Karpas-422 (cell line): ENCODE results near the gene WIPI1. TPM values are rescaled to one million over a fixed set of nuclear protein-coding genes. Genes with fewer than 3 reads are reported as not detected.

ENCODE experiments used
- DNase-seq: peaks from one replicate; pipeline ENCODE4 v3.0.0-alpha.2; 2015
- H2AFZ ChIP-seq: fragments of 200-600 bp; sonication (generic); 2 replicates; pipeline ENCODE4 v1.6.1; 2014; ENCODE audit warnings: antibody characterized with exemption, low read length, mixed read lengths
- H3K27ac ChIP-seq: fragments of 200-600 bp; sonication (generic); 2 replicates; pipeline ENCODE4 v1.5.1; 2014; ENCODE audit warnings: mild to moderate bottlenecking, low read length, moderate library complexity
- H3K27me3 ChIP-seq: fragments of 200-600 bp; sonication (generic); 2 replicates; pipeline ENCODE4 v1.6.1; 2014; ENCODE audit warnings: low read length, mixed read lengths
- H3K36me3 ChIP-seq: fragments of 200-600 bp; sonication (generic); 2 replicates; pipeline ENCODE4 v1.6.1; 2014; ENCODE audit warnings: low read length, mixed read lengths; ENCODE audit not compliant: insufficient read depth
- H3K4me1 ChIP-seq: fragments of 200-600 bp; sonication (generic); 2 replicates; pipeline ENCODE4 v1.6.1; 2014; ENCODE audit warnings: mild to moderate bottlenecking, low read length, mixed read lengths
- H3K4me2 ChIP-seq: fragments of 200-600 bp; sonication (generic); 2 replicates; pipeline ENCODE4 v1.6.1; 2014; ENCODE audit warnings: low read length, low read depth, mild to moderate bottlenecking; ENCODE audit not compliant: poor library complexity, severe bottlenecking
- H3K4me3 ChIP-seq: fragments of 200-600 bp; sonication (generic); 2 replicates; pipeline ENCODE4 v1.5.1; 2014; ENCODE audit warnings: mild to moderate bottlenecking, antibody characterized with exemption, low read length, mixed read lengths
- H3K79me2 ChIP-seq: fragments of 200-600 bp; sonication (generic); 2 replicates; pipeline ENCODE4 v1.6.1; 2014; ENCODE audit warnings: mild to moderate bottlenecking, low read length, mixed read lengths
- H3K9ac ChIP-seq: fragments of 200-600 bp; sonication (generic); 2 replicates; pipeline ENCODE4 v1.6.0; 2014; ENCODE audit warnings: low read length
- H3K9me2 ChIP-seq: fragments of 200-600 bp; sonication (generic), shearing (Covaris generic); replicated peaks from 2 replicates; pipeline ENCODE4 v1.6.0; 2014; ENCODE audit warnings: mild to moderate bottlenecking, low read length, moderate library complexity; ENCODE audit not compliant: insufficient read depth
- H3K9me3 ChIP-seq: fragments of 300-700, 200-600 bp; sonication (generic); 2 replicates; pipeline ENCODE4 v1.6.1; 2014; ENCODE audit warnings: low read length, mixed read lengths
- H4K20me1 ChIP-seq: fragments of 200-600 bp; sonication (generic); 2 replicates; pipeline ENCODE4 v1.6.1; 2014; ENCODE audit warnings: mild to moderate bottlenecking, antibody characterized with exemption, low read length, low read depth; ENCODE audit not compliant: insufficient read depth
- total RNA-seq: library from RNA; depleted of rRNA; stranded (reverse); fragments of >200 nt; shearing (Covaris generic); gene quantifications from 2 replicates; pipeline ENCODE4 v1.2.3, GENCODE V29; 2014; ENCODE audit warnings: low replicate concordance; rRNA removed

Gene WIPI1, protein sequence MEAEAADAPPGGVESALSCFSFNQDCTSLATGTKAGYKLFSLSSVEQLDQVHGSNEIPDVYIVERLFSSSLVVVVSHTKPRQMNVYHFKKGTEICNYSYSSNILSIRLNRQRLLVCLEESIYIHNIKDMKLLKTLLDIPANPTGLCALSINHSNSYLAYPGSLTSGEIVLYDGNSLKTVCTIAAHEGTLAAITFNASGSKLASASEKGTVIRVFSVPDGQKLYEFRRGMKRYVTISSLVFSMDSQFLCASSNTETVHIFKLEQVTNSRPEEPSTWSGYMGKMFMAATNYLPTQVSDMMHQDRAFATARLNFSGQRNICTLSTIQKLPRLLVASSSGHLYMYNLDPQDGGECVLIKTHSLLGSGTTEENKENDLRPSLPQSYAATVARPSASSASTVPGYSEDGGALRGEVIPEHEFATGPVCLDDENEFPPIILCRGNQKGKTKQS
- 28.7 and 33.0 TPM in 2 replicates for total RNA-seq

DNA sequence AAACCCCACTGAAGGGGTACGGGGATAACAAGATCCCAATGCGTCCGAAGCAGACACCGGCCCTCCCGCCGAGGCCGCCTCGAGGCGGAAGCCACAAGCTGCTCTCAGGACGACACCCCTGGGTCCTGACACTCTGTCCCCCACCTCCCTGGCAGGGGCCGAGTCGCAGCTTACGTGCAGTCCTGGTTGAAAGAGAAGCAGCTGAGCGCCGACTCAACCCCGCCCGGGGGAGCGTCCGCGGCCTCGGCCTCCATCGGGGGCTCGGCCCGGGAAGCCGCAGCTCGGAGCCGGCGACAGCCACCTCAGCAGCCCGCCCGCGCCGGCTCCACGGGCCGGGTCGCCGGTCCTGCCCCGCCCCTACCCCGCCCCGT, at the start of gene WIPI1:
WIPI1 (minus strand) TSS at position 329 of the 371 bp plus-strand sequence; CDS start at position 254, 75 bp downstream.
- H3K9ac ChIP-seq = peak within 1 kb of the TSS; percentile 71
- H3K4me2 ChIP-seq = peak within 1 kb of the TSS; percentile 80
- H3K27ac ChIP-seq = no peak within 1 kb of the TSS
- H3K9me3 ChIP-seq = no peaks in the 10 kb centered on the region
- no peaks in the 10 kb centered on the region for H3K79me2 ChIP-seq
- peak within 1 kb of the TSS; percentile 70 for H3K4me3 ChIP-seq
- peaks cover 44% of the 10 kb centered on the region for H3K4me1 ChIP-seq
- peak within 1 kb of the TSS; percentile 15; the same call in 1 of the 2 replicates for H2AFZ ChIP-seq
- H4K20me1 ChIP-seq = 0 out of 2 replicates have a peak, but pooled peaks cover 6% of the 10 kb centered on the region
- peak; percentile 77 for DNase-seq
- H3K36me3 ChIP-seq = no peaks in the 10 kb centered on the region
- no peaks in the 10 kb centered on the region for H3K9me2 ChIP-seq
- H3K27me3 ChIP-seq = no peaks in the 10 kb centered on the region

DNA sequence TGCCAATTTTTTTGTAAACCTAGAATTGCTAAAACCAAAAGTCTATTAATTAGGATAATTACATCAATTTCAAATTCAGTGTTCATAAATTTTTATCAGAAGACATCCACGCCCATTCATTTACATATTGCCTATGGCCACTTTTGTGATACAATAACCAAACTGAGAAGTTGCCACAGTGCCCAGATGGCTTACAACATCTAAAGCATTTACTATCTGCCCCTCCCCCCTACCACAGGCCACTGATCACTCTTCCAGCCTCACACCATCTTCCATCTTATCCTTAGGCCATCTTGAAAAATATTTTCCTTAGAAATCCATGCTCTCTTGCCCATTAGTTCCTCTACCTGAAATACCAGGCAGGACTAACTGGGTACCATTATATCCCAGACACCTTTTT, 48.7 kb upstream of the WIPI1 start:
- no peak overlapping the region for H3K27ac ChIP-seq
- no peaks in the 10 kb centered on the region for H3K27me3 ChIP-seq
- no peaks in the 10 kb centered on the region for H3K9me3 ChIP-seq
- H3K9me2 ChIP-seq = no peaks in the 10 kb centered on the region
- H3K4me2 ChIP-seq = no peak overlapping the region
- H3K9ac ChIP-seq = no peak overlapping the region
- DNase-seq = peak; percentile 37
- no peaks in the 10 kb centered on the region for H3K79me2 ChIP-seq
- H3K4me1 ChIP-seq = peaks cover 17% of the 10 kb centered on the region
- no peaks in the 10 kb centered on the region for H4K20me1 ChIP-seq
- H2AFZ ChIP-seq = 0 out of 2 replicates have a peak overlapping the region, but pooled peaks have one; percentile 57
- no peaks in the 10 kb centered on the region for H3K36me3 ChIP-seq
- no peak overlapping the region for H3K4me3 ChIP-seq

DNA sequence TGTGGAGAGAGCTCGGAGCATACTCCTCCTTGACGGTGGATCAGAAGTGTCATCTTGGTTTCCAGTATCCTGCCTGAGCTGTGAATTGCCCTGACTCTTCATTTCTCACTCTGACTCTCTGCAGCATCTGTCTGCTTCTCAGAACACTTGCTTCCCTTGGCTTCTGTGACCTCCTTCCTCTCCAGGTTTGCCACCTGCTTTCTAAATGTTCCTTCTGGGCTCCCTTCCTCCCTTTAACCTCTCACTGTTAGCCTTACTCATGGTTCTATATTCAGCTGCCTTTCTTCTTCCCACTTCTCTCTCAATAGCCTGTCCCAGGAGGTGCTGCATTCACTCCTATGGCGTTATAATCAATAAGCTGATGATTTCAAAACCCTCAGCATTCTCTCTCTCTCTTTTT, 43.8 kb upstream of the WIPI1 start:
- Histone ChIP-seq H3K9me2 (no peaks in the 10 kb centered on the region), H3K9ac (no peak overlapping the region), H3K79me2 (no peaks in the 10 kb centered on the region), H3K4me2 (no peak overlapping the region), H3K27me3 (no peaks in the 10 kb centered on the region), H3K36me3 (no peaks in the 10 kb centered on the region), H3K27ac (no peak overlapping the region), H3K4me3 (no peak overlapping the region), H3K4me1 (peaks cover 35% of the 10 kb centered on the region), H3K9me3 (no peaks in the 10 kb centered on the region), H4K20me1 (no peaks in the 10 kb centered on the region), H2AFZ (no peak overlapping the region)
- peak; percentile 39 for DNase-seq

DNA sequence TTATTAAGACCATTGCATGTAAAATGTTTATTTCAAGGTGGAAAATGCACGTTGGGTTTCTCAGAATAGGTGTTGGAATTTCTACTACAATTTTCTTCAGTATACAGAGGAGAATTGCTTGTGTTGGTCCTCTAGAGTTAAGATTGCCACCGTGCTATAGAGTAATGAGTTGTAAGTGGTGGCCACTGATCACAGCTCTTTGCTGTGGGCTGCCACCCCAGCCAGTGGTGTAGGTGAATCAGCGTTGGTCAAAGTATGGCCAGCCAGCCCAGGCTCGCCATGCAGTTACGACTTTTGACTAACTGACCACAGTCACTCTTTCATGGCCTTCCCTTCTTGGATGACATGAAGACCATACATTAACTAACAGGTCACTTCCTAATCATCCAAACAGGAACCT, 42.3 kb upstream of the WIPI1 start:
- Histone ChIP-seq H3K4me1 (peaks cover 40% of the 10 kb centered on the region), H3K4me2 (no peak overlapping the region), H3K36me3 (no peaks in the 10 kb centered on the region), H3K9me3 (no peaks in the 10 kb centered on the region), H3K9ac (no peak overlapping the region), H4K20me1 (no peaks in the 10 kb centered on the region), H3K79me2 (no peaks in the 10 kb centered on the region), H3K27ac (peak overlapping the region; percentile 98; the same call in 1 of the 2 replicates), H3K27me3 (no peaks in the 10 kb centered on the region), H3K9me2 (no peaks in the 10 kb centered on the region), H3K4me3 (no peak overlapping the region), H2AFZ (no peak overlapping the region)
- DNase-seq = no peak

DNA sequence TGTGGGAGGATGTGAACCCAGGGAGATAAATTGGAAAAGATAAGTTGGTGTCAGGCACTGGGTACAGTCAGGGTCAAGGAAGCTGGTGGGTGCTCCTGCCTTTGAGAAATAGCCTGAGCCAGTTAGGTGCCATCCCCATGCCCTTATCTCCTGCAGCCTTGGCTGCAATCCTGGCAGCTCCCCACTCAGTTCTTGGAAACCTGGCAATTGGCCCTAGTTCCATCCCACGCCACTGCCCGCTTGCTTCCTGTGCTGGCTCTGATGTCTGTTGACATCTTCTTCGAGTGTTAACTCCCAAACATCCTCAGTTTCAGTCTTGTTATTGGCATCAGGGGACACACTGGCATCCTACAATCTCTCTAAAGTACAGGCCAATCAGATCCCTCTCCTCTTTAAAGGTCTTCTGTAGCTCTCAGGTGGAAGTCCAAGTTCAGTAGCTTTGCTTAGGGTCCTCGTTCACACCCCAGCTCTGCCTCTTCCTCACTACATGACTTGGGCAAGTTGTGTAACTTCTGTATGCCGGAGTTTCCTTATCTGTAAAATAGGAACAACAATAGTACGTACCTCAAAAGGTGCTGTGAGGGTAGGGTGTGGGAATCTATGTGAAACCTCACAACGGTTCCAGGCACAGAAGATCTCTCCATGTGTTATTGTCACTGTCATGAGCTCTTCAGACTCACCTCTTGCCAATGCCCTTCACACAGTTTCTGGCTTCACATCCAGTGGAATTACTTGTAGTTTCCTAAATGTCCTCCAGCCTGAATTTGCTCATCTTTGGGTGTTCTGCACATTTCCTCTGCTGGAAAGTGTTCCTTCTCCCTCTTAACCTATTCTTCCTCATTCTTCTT, 41.4 kb upstream of the WIPI1 start:
- Histone ChIP-seq H3K27ac (peak overlapping the region; percentile 98), H3K9ac (peak overlapping the region; percentile 70), H2AFZ (peak overlapping the region; percentile 54), H3K79me2 (no peaks in the 10 kb centered on the region), H3K4me3 (peak overlapping the region; percentile 25), H3K9me2 (no peaks in the 10 kb centered on the region), H3K4me1 (peaks cover 40% of the 10 kb centered on the region), H3K27me3 (no peaks in the 10 kb centered on the region), H3K36me3 (no peaks in the 10 kb centered on the region), H3K9me3 (no peaks in the 10 kb centered on the region), H3K4me2 (peak overlapping the region; percentile 69), H4K20me1 (no peaks in the 10 kb centered on the region)
- peak; percentile 61 for DNase-seq

DNA sequence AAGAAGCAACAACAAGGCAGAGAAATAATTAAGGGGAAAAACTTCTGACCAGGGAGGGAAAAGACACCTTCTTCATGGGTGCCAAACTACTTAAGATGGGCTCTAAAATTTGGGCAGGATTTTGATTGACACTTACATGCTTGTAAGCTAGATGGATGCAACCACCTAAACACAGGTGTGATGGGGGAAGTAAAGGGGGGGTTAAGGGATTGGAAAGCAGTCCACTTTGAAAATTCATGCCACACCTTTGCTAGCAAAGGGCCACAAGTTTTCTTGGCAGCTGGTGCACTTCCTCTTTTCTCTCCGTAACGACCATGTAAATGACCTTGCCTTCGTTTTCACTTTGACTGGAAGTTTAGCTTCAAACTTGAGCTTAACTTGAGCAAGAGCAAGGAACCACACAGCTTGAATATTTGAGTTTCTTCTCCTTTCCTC, 40.6 kb upstream of the WIPI1 start:
- Histone ChIP-seq H3K4me2 (peak overlapping the region; percentile 69), H2AFZ (no peak overlapping the region), H3K27ac (peak overlapping the region; percentile 98), H3K9me2 (no peaks in the 10 kb centered on the region), H3K27me3 (no peaks in the 10 kb centered on the region), H3K36me3 (no peaks in the 10 kb centered on the region), H3K4me3 (peak overlapping the region; percentile 25), H3K9ac (peak overlapping the region; percentile 70), H3K4me1 (peaks cover 40% of the 10 kb centered on the region), H4K20me1 (no peaks in the 10 kb centered on the region), H3K79me2 (no peaks in the 10 kb centered on the region), H3K9me3 (no peaks in the 10 kb centered on the region)
- DNase-seq = peak; percentile 95

DNA sequence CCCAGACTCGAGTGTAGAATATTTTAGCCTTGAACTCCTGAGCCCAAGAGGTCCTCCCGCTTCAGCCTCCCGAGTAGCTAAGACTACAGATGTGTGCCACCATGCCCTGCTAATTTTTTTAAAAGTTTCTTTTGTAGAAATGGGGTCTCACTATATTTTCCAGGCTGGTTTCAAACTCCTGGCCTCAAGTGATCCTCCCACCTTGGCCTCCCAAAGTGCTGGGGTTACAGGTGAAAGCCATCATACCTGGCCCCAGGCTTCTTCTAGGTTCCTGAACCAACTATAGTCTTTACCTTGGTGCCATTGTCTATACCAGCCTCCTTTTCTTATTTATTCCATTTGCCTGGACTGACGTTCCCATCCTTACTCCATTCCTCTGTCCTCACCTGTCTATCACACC, 37.8 kb upstream of the WIPI1 start:
- H3K79me2 ChIP-seq = no peaks in the 10 kb centered on the region
- H3K4me2 ChIP-seq = no peak overlapping the region
- H3K27ac ChIP-seq = peak overlapping the region; percentile 85
- no peaks in the 10 kb centered on the region for H3K9me2 ChIP-seq
- H3K9ac ChIP-seq = no peak overlapping the region
- H3K4me3 ChIP-seq = no peak overlapping the region
- H3K36me3 ChIP-seq = no peaks in the 10 kb centered on the region
- no peaks in the 10 kb centered on the region for H4K20me1 ChIP-seq
- peaks cover 60% of the 10 kb centered on the region for H3K4me1 ChIP-seq
- DNase-seq = no peak
- H3K9me3 ChIP-seq = no peaks in the 10 kb centered on the region
- no peaks in the 10 kb centered on the region for H3K27me3 ChIP-seq
- peak overlapping the region; percentile 72 for H2AFZ ChIP-seq
